ENCODE results near the gene ZNF273.

DNA sequence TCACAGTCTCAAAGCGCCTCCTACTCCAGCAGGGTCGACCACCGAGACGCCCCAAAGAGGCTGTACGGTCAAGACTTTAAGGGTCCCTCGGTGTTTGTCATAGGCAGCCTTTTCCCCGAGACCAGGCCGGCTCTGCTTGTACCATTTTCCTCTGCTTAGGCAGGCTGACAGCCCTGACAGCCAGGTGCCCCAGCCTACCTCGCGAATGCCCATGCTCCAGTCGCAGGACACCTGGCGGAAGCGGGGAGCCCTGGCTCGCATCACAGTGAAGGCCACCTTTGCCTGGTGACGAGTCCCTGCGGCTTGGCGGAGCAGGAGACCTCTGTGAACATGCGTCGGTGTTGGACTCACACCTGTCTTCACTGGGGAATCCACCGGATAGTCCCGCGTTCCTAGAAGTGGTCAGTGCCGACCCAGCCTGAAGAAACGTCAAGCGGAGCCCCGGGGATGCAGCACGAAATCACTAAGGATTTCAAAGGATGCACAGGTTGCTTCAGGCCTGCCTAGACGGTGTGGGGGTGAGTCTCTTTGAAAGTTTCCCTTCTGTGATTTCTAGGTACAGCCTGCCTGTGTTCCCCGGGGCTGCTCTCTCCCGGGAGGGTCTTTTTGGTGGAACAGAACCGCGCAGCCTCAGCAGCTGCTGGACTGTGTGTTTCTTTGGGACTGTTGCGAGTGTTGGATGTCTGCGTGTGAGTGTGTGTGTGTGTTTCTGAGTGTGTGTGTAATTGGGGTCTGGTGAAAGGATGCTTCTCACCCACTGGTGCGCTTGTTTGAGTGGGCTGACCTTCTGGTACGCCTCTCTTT, 30.5 kb upstream of the ZNF273 start:
- TF ChIP-seq POLR2A (IDR thresholded peaks at IDR 0.05; ENCODE audit: low read length): no peak
- no peak for TF ChIP-seq GATA1 (IDR thresholded peaks at IDR 0.05; ENCODE audit: low read depth, low read length)

Measured in erythroblast (primary cell).